HCEC 1CT (cell line): ENCODE measurements around the gene MYO1D.
"Not testable (repeated sequence)": the region's sequence is repeated elsewhere in the genome, so short reads cannot be mapped to it uniquely, and the experiment has no call there.

ENCODE experiments used
- DNase-seq: peaks from one replicate; pipeline ENCODE4 v3.0.0-alpha.2; 2017

The MYO1D gene

DNA sequence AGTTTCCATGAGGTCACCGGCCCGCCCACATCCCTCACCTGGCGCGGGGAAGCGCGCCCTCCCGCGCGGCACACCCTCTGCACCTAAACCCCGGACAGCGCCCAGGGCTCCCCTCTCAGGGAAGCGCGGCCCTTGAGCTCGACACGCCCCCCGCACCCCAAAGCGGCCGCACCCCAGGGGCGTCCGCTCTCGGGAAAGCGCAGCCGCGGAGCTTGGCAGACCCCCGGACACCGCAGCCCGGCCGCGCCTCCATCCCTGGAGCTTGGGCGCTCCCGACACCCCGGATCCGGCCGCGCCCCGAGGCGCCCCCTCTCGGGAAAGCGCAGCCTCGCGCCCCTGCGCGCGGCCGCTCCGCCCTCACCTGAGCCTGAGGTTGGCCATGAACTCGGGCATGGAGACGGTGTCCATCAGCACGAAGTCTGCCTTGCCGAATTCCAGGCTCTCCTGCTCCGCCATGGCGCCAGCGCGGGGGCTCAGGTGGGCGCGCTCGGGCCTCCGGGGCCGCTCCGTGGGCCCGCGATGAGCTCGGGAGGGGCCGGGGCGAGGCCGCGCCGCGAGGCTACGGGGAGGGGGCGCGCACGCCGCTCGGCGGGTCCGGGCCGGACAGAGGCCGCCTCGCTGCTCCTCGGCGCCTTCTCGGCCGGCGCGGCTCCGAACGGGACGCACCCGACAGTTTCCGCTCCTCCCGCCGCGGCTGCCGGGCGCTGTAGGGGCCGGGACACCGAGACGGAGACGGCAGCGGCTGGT, at the start of gene MYO1D:
MYO1D (minus strand) TSS at position 708 of the 747 bp plus-strand sequence; CDS start at position 456, 252 bp downstream.
- DNase-seq: no peak

- DNase-seq: no peak
Measured at GRCh38 chr17:32926183-32926582, 49.3 kb upstream of the MYO1D start.

DNA sequence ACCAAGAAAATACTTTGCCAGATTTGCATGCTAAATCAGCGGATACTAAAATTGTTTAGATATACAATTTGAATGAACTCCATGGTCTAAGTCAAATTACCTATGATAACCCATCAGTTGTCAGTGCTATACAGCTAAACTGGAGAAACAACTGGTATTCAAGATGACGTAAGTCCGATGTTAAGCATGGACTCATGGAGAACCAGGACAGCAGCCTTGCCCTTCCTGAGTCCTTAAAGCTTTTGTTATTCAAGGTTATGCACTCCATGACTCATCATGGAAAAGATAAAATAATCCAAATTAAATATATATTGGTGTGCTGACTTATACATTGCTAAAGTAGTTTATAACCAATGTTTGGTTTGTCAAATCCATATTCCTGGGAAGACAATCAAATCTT, 47.0 kb upstream of the MYO1D start:
- DNase-seq: peak; percentile 28

DNA sequence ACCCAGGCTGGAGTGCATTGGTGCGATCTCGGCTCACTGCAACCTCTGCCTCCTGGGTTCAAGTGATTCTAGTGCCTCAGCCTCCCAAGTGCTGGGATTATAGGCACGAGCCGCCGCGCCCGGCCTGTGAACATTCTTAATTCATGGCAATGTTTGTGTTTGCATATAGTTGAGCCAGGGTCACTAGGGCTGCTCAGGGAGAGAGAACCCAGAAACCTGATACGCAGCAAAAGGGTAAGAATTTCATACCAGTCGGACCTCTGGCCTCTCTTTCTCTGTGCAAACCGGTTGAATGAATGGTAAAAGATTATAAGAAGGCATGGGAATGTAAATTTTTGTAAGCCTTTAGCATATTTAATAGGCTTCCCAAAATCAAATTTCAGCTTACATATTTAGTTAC, 44.1 kb upstream of the MYO1D start:
- DNase-seq: no peak

GRCh38 chr17:32920293-32920692, 43.4 kb upstream of the MYO1D start:
- no peak for DNase-seq

GRCh38 chr17:32919876-32920275, 43.0 kb upstream of the MYO1D start:
- not testable (repeated sequence) for DNase-seq

- DNase-seq: no peak
Measured at GRCh38 chr17:32917842-32918241, 40.9 kb upstream of the MYO1D start.

GRCh38 chr17:32917081-32917480, 40.2 kb upstream of the MYO1D start:
- no peak for DNase-seq

- DNase-seq: no peak
Measured at GRCh38 chr17:32916134-32916533, 39.2 kb upstream of the MYO1D start.

- no peak for DNase-seq
Measured at GRCh38 chr17:32915245-32915644, 38.3 kb upstream of the MYO1D start.

GRCh38 chr17:32914181-32914580, 37.3 kb upstream of the MYO1D start:
- DNase-seq: no peak

DNA sequence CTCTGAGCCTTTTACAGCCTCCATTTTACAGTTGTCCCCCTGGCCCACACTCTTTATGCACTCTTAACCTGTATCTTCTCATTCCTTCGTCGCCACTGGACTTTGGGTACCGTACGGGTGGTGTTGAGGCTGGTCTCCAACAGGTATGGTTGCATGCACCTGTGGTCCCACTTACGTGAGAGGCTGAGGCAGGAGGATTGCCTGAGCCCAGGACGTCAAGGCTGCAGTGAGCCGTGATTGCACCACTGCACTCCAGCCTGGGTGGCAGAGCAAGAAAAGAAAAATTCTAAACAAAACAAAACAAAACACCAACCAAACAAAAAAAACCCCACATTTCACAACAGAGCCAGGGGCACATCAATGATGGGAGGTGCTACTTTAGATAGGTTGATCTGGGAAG, 36.7 kb upstream of the MYO1D start:
- no peak for DNase-seq

GRCh38 chr17:32912218-32912897, 35.4 kb upstream of the MYO1D start:
- peak; percentile 76 for DNase-seq

GRCh38 chr17:32910769-32911168, 33.8 kb upstream of the MYO1D start:
- DNase-seq: no peak

GRCh38 chr17:32909787-32910369, 33.0 kb upstream of the MYO1D start:
- peak; percentile 79 for DNase-seq

DNA sequence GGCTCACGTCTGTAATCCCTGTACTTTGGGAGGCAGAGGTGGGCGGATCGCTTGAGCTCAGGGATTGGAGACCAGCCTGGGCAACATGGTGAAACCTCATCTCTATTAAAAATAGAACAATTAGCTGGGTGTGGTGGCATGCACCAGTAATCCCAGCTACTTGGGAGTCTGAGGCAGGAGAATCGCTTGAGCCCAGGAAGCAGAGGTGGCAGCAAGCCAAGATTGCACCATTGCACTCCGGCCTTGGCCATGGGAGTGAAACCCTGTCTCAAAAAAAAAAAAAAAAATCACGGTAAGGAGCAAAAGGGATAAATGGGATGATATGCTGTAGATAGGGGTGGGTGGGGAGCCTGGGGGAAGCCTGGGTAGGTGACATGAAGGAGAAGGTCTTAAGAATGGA, 30.7 kb upstream of the MYO1D start:
- DNase-seq: no peak

DNA sequence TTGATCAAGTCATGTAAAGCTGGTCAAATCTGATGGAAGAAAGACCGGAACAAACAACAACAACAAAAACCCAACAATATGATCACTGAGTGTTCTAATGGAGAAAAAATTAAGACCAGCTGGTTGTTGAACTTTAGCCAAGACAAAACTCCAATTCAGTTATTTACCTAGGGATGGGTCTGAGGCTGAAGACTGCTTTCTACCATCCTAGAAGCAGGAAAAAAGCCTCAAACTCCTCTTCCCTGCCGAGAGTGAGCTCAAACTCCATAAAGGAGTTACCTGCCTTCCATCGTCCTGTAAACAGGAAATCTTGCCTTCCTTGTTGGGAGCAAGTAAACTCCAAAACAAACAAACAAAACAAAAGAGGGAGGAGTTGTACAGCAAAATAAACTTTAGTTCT, 28.0 kb upstream of the MYO1D start:
- DNase-seq: no peak

DNA sequence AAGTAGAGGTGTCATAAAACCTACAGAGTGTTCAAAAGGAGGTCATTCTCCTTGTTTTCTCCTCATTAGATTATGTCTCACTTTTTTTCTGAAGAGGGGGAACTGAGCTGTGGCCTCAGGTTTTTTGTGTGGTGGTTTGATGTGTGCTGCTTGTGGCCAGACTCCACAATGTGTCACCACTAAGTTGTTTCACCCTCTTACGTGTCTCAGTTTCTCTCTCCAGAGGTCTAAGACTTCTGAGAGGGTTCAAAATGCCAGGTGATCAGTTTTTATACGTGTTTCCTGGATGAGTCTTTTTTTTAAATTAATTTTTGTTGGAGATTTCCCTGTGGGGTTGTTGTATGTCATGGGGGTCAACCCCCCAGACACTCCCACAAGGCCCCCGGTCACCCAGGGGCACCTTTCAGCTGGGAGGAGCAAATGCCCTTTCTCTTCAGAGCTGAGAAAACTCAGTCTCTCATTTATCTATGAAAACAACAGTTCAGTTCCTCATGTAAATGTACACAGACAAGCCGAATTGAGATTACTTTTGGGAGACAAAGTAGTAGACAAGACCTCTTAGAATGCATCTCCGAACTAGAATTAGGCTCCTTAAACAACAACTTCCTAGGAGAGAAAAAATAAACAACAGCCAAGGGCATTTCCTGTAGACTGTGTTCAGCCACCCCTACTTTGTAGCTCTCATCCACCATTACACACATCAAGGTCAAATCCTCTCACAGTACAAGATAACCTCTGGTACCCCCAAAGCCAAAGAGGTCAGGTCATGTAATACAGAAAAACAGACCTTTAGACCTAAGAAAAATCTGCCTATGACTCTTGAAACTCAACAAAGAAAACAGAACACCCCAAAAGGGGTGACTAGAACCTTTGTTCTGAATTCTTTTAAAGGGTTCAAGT, 27.1 kb upstream of the MYO1D start:
- no peak for DNase-seq

- DNase-seq: no peak
Measured at GRCh38 chr17:32901743-32902142, 24.8 kb upstream of the MYO1D start.

DNA sequence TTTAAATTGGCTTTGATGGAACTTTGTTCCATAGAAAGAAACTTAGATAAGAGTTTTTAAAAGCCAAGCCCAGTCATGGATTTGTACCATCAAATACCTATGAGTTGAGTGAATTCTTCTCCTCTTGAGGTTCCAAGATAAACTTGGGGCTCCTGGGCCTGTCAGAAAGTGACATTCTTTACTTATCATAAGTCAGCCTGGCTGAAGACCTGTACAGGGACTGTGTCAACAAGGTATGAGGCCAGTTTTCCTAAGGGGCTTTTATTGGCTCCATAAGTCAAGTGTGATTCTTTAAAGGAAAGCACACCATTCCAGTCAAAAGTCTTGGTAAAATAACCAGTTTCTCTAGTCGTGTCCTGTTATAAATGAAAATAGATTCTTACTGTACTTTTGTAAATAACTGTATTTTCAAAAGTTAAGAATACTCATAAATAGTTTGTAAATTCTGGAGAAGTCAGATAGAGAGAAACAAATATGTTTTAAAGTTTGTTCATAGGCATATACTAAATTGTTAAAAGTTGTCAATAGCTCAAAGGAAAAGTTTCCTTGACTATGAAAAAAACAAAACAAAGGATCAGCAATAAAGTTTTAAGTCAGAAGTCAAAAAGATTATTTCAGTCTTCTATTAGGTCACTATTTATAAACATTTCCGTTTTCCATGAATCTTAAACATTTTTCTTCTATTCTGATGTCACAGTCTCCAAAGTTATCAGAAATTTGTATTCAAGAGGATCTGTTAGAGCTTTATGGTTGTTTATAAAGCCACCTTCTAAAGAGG, 22.5 kb upstream of the MYO1D start:
- DNase-seq: no peak

GRCh38 chr17:32896647-32897258, 19.8 kb upstream of the MYO1D start:
- DNase-seq: no peak

DNA sequence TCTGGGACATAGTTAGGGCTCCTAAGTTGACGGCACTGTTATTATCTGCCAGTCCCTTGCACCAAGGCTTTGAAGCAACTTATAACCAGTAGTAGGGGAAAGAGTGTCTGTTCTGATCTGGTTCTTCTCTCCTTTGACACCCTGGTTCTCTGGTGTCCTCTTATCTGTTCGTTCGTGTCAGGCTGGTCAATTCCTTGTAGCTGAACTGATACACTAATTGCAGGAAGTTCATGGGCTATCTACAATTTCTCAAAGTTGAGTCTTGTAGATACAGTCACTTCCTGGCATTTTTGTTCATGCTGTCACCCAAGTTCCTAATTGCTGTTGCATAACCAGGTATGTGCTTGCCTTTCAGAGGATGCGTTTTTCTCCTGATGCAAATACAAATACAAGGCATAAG, 17.3 kb upstream of the MYO1D start:
- DNase-seq: no peak
